Measurements from ENCODE around the gene TMTC2.

The TMTC2 gene

GRCh38 chr12:82787016-82787415 is 100.3 kb downstream of the TMTC2 start:
- no peak for TF ChIP-seq CTCF (IDR thresholded peaks at IDR 0.05; ENCODE audit: insufficient read depth, missing control alignments)
- FAIRE-seq, result no peak
- DNase-seq (ENCODE audit: insufficient read length, low spot score), result no peak

DNA sequence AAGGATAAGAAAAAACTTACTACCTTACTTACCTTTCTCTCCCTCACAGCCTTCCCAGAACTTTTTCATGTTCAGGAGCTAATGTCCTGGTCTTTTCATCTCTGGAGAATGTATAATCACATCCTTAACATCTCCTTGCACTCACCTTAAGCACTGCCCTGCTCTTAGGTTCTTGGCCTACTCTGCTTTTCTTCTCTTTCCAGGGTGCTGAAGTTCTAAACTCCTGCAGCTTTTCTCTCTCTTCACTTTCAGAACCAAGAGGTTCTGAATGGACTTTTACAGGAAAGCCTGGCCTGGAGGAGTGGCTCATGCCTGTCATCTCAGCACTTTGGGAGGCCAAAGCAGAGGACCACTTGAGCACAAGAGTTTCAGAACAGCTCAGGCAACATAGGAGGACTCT is 101.9 kb downstream of the TMTC2 start:
- TF ChIP-seq CTCF (IDR thresholded peaks at IDR 0.05; ENCODE audit: insufficient read depth, missing control alignments), result no peak
- FAIRE-seq (no peak), DNase-seq (ENCODE audit: insufficient read length, low spot score) (no peak)

- no peak for DNase-seq (ENCODE audit: insufficient read length, low spot score)
- TF ChIP-seq CTCF (IDR thresholded peaks at IDR 0.05; ENCODE audit: insufficient read depth, missing control alignments), result no peak
- FAIRE-seq, result no peak
Observed at GRCh38 chr12:82789674-82790073, 103.0 kb downstream of the TMTC2 start.

GRCh38 chr12:82793751-82794281 is 107.1 kb downstream of the TMTC2 start:
- FAIRE-seq (no peak), DNase-seq (ENCODE audit: insufficient read length, low spot score) (no peak)

DNA sequence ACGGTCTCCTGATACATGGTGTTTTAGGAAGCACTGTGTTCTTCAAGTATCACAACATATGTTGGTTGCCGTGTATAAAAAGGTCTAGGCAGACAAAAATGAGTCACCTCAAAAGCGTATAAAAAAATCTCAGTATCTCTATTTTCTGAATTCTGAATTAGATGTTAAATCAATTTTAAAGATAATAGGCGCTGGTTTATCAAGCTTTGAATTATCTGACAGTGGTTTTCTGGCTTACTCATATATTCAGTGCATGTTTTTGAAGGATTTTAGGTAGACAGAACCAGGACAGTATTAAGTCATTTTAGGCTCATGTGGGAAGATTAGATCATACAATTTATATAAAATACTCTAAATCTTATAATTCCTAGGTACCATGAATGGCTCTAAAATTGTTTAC is 110.8 kb downstream of the TMTC2 start:
- TF ChIP-seq CTCF (IDR thresholded peaks at IDR 0.05; ENCODE audit: insufficient read depth, missing control alignments), result no peak
- FAIRE-seq (no peak), DNase-seq (ENCODE audit: insufficient read length, low spot score) (no peak)

More at GRCh38 chr12:82793751-82794281, 107.1 kb downstream of the TMTC2 start:
- TF ChIP-seq CTCF (IDR thresholded peaks at IDR 0.05; ENCODE audit: insufficient read depth, missing control alignments), result no peak

- DNase-seq (ENCODE audit: insufficient read length, low spot score) (no peak), FAIRE-seq (no peak)
- no peak for TF ChIP-seq CTCF (IDR thresholded peaks at IDR 0.05; ENCODE audit: insufficient read depth, missing control alignments)
Observed at GRCh38 chr12:82800185-82800584, 113.5 kb downstream of the TMTC2 start.

- no peak for TF ChIP-seq CTCF (IDR thresholded peaks at IDR 0.05; ENCODE audit: insufficient read depth, missing control alignments)
- no peak for DNase-seq (ENCODE audit: insufficient read length, low spot score)
- no peak for FAIRE-seq
Observed at GRCh38 chr12:82801951-82802610, 115.4 kb downstream of the TMTC2 start.
